K562 (cell line): Measurements from ENCODE around the gene RABL2B. TPM values are rescaled to one million over a fixed set of nuclear protein-coding genes. Genes with fewer than 3 reads are reported as not detected.

Source experiments
- ERF ChIP-seq: fragments of 450-650 bp; formaldehyde crosslinking; IDR thresholded peaks from 2 replicates; pipeline ENCODE4 v1.4.0; 2020; ENCODE audit warnings: mild to moderate bottlenecking, mixed read lengths
- ESRRB ChIP-seq: fragments of 250-450 bp; sonication (Bioruptor Pico); IDR thresholded peaks from 2 replicates; pipeline ENCODE4 v1.5.0; 2020; ENCODE audit warnings: mild to moderate bottlenecking, moderate library complexity, borderline replicate concordance
- KLF16 ChIP-seq: IDR thresholded peaks from 2 replicates; pipeline ENCODE4 v1.6.1; 2016; ENCODE audit warnings: antibody characterized with exemption
- L3MBTL2 ChIP-seq: fragments of 450-650 bp; IDR thresholded peaks from 2 replicates; pipeline ENCODE4 v1.6.1; 2016; ENCODE audit warnings: mild to moderate bottlenecking, moderate library complexity
- MAFF ChIP-seq: IDR thresholded peaks from 2 replicates; pipeline ENCODE4 v1.6.1; 2012; ENCODE audit warnings: low read length, improper control_type of control experiment
- RAD21 ChIP-seq, 2 experiments: fragments of 250-450 bp in 1 of 2; fragments of 450-650 bp in 1 of 2; sonication (Bioruptor Pico) in 1 of 2; formaldehyde crosslinking in 1 of 2; IDR thresholded peaks in 1 of 2; conservative IDR thresholded peaks in 1 of 2; 2 replicates each; pipeline versions ENCODE4 v1.4.0 to v1.8.0; 2020 to 2022; ENCODE audit warnings: mild to moderate bottlenecking in 2 of 2, moderate library complexity in 1 of 2
- SAFB ChIP-seq: fragments of 200-400 bp; formaldehyde crosslinking; IDR thresholded peaks from 2 replicates; pipeline ENCODE4 v1.6.1; 2017; ENCODE audit warnings: low read depth, low read length, borderline replicate concordance
- USF1 ChIP-seq: sonication (generic); formaldehyde crosslinking; IDR thresholded peaks from 2 replicates; pipeline ENCODE4 v1.9.0; 2022; ENCODE audit warnings: mild to moderate bottlenecking, missing genetic modification reagents
- WHSC1 ChIP-seq: IDR thresholded peaks from one replicate; pipeline ENCODE4 v1.6.1; 2012; ENCODE audit warnings: low read length, control low read depth, inconsistent platforms
- ZBTB2 ChIP-seq: fragments of 450-650 bp; IDR thresholded peaks from 2 replicates; pipeline ENCODE4 v1.6.1; 2016; ENCODE audit warnings: antibody characterized with exemption
- ZNF740 ChIP-seq, 3 experiments: fragments of 200-800 bp in 1 of 3; sonication (Bioruptor generic) in 1 of 3; sonication (generic) in 1 of 3; formaldehyde crosslinking in 1 of 3; IDR thresholded peaks; 2 replicates each; pipeline versions ENCODE4 v1.6.1 to v1.8.0; 2016 to 2022; ENCODE audit warnings: mild to moderate bottlenecking in 2 of 3, missing compliant biosample characterization in 2 of 3, missing genetic modification characterization in 2 of 3, missing genetic modification reagents in 1 of 3
- ZNF766 ChIP-seq: fragments of 200-800 bp; sonication (Bioruptor generic); conservative IDR thresholded peaks from 2 replicates; pipeline ENCODE4 v1.6.1; 2016; ENCODE audit warnings: missing genetic modification characterization, missing compliant biosample characterization
- polyA plus RNA-seq, 8 experiments: library from polyadenylated mRNA; depleted of rRNA in 4 of 8; stranded (reverse) in 5 of 8; unstranded in 3 of 8; fragments of >200 nt; fragmentation: Nextera tagmentation in 2 of 8; fragmentation: Illumina TruSeq in 1 of 8; extraction: Ambion mirVana in 2 of 8; extraction: Trizol in 1 of 8; gene quantifications; 2 replicates each; pipeline versions ENCODE4 v1.2.1 to v1.2.3, GENCODE V29; 2011 to 2014; ENCODE audit warnings: inconsistent platforms in 1 of 8, missing spikeins in 1 of 8
- total RNA-seq, 7 experiments: library from RNA; depleted of rRNA in 6 of 7; stranded (reverse); fragments of >200 nt in 6 of 7; fragmentation: Illumina TruSeq in 2 of 7; extraction: Trizol in 2 of 7; gene quantifications; 2 replicates each; pipeline versions ENCODE4 v1.2.1 to v1.2.3, GENCODE V29; 2011 to 2021; ENCODE audit warnings: low replicate concordance in 1 of 7
- TF ChIP-seq, protein P1 (sequence below), 3 experiments: IDR thresholded peaks in 2 of 3; conservative IDR thresholded peaks in 1 of 3; 2 replicates each; pipeline ENCODE4 v1.5.1; 2011 to 2012; ENCODE audit warnings: low read length in 3 of 3, mild to moderate bottlenecking in 3 of 3, control low read depth in 2 of 3, improper control_type of control experiment in 1 of 3, inconsistent platforms in 1 of 3, low read depth in 1 of 3, mixed read lengths in 1 of 3, moderate library complexity in 1 of 3; ENCODE audit not compliant: insufficient read depth in 2 of 3
- TF ChIP-seq, protein P2 (sequence below): sonication (generic); formaldehyde crosslinking; IDR thresholded peaks from 2 replicates; pipeline ENCODE4 v1.9.0; 2022; ENCODE audit warnings: mild to moderate bottlenecking, missing genetic modification reagents
- TF ChIP-seq, protein P3 (sequence below): sonication (generic); formaldehyde crosslinking; IDR thresholded peaks from 2 replicates; pipeline ENCODE4 v1.8.0; 2022; ENCODE audit warnings: missing genetic modification reagents, mild to moderate bottlenecking, moderate library complexity, borderline replicate concordance
- TF ChIP-seq, protein P4 (sequence below): sonication (generic); formaldehyde crosslinking; IDR thresholded peaks from 2 replicates; pipeline ENCODE4 v1.5.0; 2020; ENCODE audit warnings: missing genetic modification reagents

The RABL2B gene
- total and polyA plus RNA-seq, 9 of the 15 experiments (the other 6 are each of a cell fraction or from before 2014, with no cell fraction given): 0.76 to 8.5 (median 3.6) TPM

DNA sequence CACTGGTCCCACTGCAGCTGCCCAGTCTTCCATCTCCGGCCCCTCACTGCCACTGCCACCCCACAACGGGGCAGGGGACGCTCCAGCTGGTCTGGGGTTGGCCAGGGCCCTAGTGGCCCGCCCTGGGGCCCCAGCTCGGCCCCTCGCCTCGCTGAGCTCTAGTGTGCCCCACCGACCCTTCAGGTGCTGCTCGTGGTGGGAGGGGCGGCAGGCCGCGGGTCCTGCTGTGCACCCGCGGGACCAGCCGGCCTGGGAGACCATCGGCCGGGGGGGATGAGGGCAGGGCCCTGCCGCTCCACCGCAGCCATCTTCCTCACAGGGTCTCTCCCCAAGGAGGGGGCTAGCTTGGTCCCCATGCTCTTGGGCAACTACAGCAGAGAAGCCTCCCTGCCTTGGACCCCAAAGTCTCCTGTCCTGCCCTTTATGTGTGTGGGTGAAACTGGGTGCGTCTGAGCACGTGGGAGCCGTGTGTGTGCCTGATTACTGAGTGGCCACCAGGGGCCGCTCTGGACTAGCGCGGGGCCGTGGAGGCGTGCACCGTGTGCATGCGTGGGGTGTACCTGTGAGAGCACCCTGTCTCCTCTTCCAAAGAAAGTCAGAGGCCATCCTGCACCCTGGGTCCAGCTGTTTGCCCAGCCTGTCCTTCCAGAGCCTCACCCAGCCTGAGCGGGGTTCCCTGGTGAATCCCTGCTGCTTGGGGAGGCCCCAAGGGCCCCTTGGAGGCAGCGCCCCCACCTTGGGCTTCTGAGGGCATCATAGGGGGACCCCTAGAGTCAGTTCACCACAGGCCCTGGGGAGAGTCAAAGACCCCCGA, 51.4 kb downstream of the RABL2B start (continued):
- TF ChIP-seq, protein P1, sequence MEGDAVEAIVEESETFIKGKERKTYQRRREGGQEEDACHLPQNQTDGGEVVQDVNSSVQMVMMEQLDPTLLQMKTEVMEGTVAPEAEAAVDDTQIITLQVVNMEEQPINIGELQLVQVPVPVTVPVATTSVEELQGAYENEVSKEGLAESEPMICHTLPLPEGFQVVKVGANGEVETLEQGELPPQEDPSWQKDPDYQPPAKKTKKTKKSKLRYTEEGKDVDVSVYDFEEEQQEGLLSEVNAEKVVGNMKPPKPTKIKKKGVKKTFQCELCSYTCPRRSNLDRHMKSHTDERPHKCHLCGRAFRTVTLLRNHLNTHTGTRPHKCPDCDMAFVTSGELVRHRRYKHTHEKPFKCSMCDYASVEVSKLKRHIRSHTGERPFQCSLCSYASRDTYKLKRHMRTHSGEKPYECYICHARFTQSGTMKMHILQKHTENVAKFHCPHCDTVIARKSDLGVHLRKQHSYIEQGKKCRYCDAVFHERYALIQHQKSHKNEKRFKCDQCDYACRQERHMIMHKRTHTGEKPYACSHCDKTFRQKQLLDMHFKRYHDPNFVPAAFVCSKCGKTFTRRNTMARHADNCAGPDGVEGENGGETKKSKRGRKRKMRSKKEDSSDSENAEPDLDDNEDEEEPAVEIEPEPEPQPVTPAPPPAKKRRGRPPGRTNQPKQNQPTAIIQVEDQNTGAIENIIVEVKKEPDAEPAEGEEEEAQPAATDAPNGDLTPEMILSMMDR (IDR thresholded peaks at IDR 0.05 in 2 of 3, conservative IDR thresholded peaks at IDR 0.05 in 1 of 3; ENCODE audit: insufficient read depth in 2 of 3, low read depth in 1 of 3, low read length in 3 of 3): peak; percentile 74 to 88 (median 78)
- TF ChIP-seq ESRRB (CRISPR knock-in tag) (no peak), WHSC1 (no peak), USF1 (peak; percentile 75), L3MBTL2 (peak; percentile 76), ZBTB2 (0 out of 2 replicates have a peak, but pooled peaks have one; percentile 56), ZNF766 (CRISPR knock-in tag) (no peak), RAD21 (CRISPR knock-in tag; conservative IDR thresholded peaks at IDR 0.05 in 1 of 2, IDR thresholded peaks at IDR 0.05 in 1 of 2) (peak; percentile 68 to 79), SAFB (peak; percentile 89; the same call in 1 of the 2 replicates), ZNF740 (CRISPR knock-in tag; IDR thresholded peaks at IDR 0.05) (peak; percentile 69; the same call in 1 of the 2 replicates), ZNF740 (tag; IDR thresholded peaks at IDR 0.05) (0 out of 4 replicates have a peak, but pooled peaks of 1 of the 2 experiments have one; percentile 44), ERF (CRISPR knock-in tag) (no peak), MAFF (no peak), KLF16 (peak; percentile 65; the same call in 1 of the 2 replicates)
- TF ChIP-seq, protein P2, sequence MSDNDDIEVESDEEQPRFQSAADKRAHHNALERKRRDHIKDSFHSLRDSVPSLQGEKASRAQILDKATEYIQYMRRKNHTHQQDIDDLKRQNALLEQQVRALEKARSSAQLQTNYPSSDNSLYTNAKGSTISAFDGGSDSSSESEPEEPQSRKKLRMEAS (CRISPR knock-in tag): peak; percentile 83
- TF ChIP-seq, protein P3, sequence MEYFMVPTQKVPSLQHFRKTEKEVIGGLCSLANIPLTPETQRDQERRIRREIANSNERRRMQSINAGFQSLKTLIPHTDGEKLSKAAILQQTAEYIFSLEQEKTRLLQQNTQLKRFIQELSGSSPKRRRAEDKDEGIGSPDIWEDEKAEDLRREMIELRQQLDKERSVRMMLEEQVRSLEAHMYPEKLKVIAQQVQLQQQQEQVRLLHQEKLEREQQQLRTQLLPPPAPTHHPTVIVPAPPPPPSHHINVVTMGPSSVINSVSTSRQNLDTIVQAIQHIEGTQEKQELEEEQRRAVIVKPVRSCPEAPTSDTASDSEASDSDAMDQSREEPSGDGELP (CRISPR knock-in tag): peak; percentile 38; the same call in 1 of the 2 replicates
- TF ChIP-seq, protein P4, sequence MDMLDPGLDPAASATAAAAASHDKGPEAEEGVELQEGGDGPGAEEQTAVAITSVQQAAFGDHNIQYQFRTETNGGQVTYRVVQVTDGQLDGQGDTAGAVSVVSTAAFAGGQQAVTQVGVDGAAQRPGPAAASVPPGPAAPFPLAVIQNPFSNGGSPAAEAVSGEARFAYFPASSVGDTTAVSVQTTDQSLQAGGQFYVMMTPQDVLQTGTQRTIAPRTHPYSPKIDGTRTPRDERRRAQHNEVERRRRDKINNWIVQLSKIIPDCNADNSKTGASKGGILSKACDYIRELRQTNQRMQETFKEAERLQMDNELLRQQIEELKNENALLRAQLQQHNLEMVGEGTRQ (CRISPR knock-in tag): peak; percentile 53
